ENCODE results near the gene HMX1.

DNA sequence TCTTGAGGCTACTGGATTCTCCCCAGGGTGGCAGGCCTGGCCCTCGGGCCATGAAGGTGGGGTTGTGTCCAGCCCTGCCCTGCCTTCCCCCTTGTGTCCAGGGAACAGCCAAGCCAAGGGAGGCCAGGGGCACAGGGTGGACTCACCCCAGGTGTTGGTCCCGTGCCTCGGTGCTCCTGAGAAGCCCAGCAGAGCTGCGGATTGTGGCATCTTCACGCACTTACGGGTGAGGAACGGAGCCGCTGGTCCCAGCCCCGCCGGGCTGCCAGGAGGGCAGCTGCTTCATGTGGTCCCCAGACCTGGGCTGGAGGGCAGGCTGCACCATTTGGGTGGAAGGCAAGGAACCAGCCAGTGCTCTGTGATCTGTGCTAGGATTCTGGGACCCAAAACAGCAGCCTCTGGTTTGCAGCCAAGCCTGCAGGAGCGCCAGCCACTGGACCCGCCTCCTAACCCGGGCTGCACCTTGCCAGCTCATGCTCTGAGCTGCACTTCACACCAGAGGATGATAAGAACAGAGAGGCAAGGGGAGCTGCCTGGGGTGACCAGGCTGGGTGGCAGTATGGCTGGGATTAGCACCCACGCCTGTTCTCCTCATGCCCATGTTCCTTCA, 36.1 kb upstream of the HMX1 start:
- TF ChIP-seq EZH2phosphoT487 (IDR thresholded peaks at IDR 0.05; ENCODE audit: borderline replicate concordance, low read depth, low read length) = no peak
- TF ChIP-seq, protein P1, sequence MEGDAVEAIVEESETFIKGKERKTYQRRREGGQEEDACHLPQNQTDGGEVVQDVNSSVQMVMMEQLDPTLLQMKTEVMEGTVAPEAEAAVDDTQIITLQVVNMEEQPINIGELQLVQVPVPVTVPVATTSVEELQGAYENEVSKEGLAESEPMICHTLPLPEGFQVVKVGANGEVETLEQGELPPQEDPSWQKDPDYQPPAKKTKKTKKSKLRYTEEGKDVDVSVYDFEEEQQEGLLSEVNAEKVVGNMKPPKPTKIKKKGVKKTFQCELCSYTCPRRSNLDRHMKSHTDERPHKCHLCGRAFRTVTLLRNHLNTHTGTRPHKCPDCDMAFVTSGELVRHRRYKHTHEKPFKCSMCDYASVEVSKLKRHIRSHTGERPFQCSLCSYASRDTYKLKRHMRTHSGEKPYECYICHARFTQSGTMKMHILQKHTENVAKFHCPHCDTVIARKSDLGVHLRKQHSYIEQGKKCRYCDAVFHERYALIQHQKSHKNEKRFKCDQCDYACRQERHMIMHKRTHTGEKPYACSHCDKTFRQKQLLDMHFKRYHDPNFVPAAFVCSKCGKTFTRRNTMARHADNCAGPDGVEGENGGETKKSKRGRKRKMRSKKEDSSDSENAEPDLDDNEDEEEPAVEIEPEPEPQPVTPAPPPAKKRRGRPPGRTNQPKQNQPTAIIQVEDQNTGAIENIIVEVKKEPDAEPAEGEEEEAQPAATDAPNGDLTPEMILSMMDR (conservative IDR thresholded peaks at IDR 0.05; ENCODE audit: low read length) = no peak
